Uterus (tissue), 4 donors: ENCODE data around the gene STRADA. TPM values are rescaled to one million over a fixed set of nuclear protein-coding genes. Genes with fewer than 3 reads are reported as not detected.
A peak's percentile ranks its signal among the peaks of the same experiment; 100 is the strongest.

ENCODE experiments used
- DNase-seq, 2 donors: peaks; one replicate each; pipeline ENCODE4 v3.0.0-alpha.2; 2019 to 2020
- H3K27ac ChIP-seq, 2 donors: fragments of 200-600 bp; sonication (generic); 1 replicate in 1 of 2; 2 replicates in 1 of 2; pipeline ENCODE4 v1.5.1; 2016 to 2018
- H3K27me3 ChIP-seq, 2 donors: fragments of 200-600 bp; sonication (generic); one replicate each; pipeline ENCODE4 v1.5.1; 2018 to 2019; ENCODE audit warnings: control low read depth in 1 of 2
- H3K36me3 ChIP-seq, 2 donors: fragments of 200-600 bp; sonication (generic); one replicate each; pipeline ENCODE4 v1.5.1; 2019; ENCODE audit warnings: control low read depth in 1 of 2
- H3K4me1 ChIP-seq, 2 donors: fragments of 200-600 bp; sonication (generic); one replicate each; pipeline ENCODE4 v1.5.1; 2018 to 2019; ENCODE audit warnings: control low read depth in 1 of 2
- H3K4me3 ChIP-seq, 2 donors: fragments of 200-600 bp; sonication (generic); 1 replicate in 1 of 2; 2 replicates in 1 of 2; pipeline ENCODE4 v1.5.1; 2018 to 2019; ENCODE audit warnings: mild to moderate bottlenecking in 1 of 2
- H3K9me3 ChIP-seq, 2 donors: fragments of 200-600 bp; sonication (generic); one replicate each; pipeline ENCODE4 v1.5.1; 2019; ENCODE audit warnings: control low read depth in 1 of 2
- CTCF ChIP-seq, 4 experiments: fragments of 200-600 bp in 2 of 4; fragments of 450-650 bp in 2 of 4; sonication (generic) in 2 of 4; IDR thresholded peaks; one replicate each; pipeline ENCODE4 v1.5.1; 2016 to 2019; ENCODE audit warnings: antibody characterized with exemption in 4 of 4, mild to moderate bottlenecking in 2 of 4, moderate library complexity in 1 of 4
- POLR2A ChIP-seq, 2 donors: fragments of 450-650 bp; IDR thresholded peaks; one replicate each; pipeline ENCODE4 v1.6.1; 2016; ENCODE audit warnings: antibody characterized with exemption in 2 of 2, mild to moderate bottlenecking in 1 of 2, moderate library complexity in 1 of 2
- intact Hi-C: fragments of 100-400 bp; cut with DNase I; formaldehyde crosslinking; loops from one replicate; pipeline ENCODE4 v1.15.1; 2023; ENCODE audit warnings: low total_unique reads
- total RNA-seq, 4 donors: library from RNA; depleted of rRNA in 3 of 4; stranded (reverse); fragments of >200 nt in 3 of 4; gene quantifications; one replicate each; pipeline versions ENCODE4 v1.1.0 to v1.2.4, GENCODE V29; 2014 to 2023
- donor health status: DM: yes; HTN: yes; CAD: no.

STRADA gene
- total RNA-seq: 10 to 100 TPM; 14.1 to 60.9 (median 27.9) TPM

- Histone ChIP-seq H3K27ac (peak within 1 kb of the TSS; percentile 86 to 94), H3K9me3 (no peaks in the 10 kb centered on the region), H3K4me1 (peaks cover 0 to 7% of the 10 kb centered on the region in 2 donors), H3K4me3 (peak within 1 kb of the TSS; percentile 83 to 90), H3K36me3 (no peaks in the 10 kb centered on the region), H3K27me3 (no peaks in the 10 kb centered on the region)
- peak; percentile 98 for DNase-seq
- intact Hi-C loops: no loop called here
- TF ChIP-seq POLR2A (IDR thresholded peaks at IDR 0.05): peak; percentile 80 to 83
- TF ChIP-seq CTCF (IDR thresholded peaks at IDR 0.05): peak in 1 of 4 experiments; percentile 6
Measured at GRCh38 chr17:63741408-63742173, at the start of gene STRADA. TSS of gene STRADA (minus strand) at chr17:63741799. CDS start at chr17:63728369, 13,430 bp downstream.

- Histone ChIP-seq H3K9me3 (no peaks in the 10 kb centered on the region), H3K36me3 (no peaks in the 10 kb centered on the region), H3K27me3 (no peaks in the 10 kb centered on the region), H3K4me1 (no peaks in the 10 kb centered on the region), H3K4me3 (no peak overlapping the region), H3K27ac (no peak overlapping the region)
- DNase-seq: no peak
- intact Hi-C loops: no loop called here
- TF ChIP-seq POLR2A (IDR thresholded peaks at IDR 0.05): no peak
- no peak for TF ChIP-seq CTCF (IDR thresholded peaks at IDR 0.05)
Measured at GRCh38 chr17:63790057-63790456, 48.5 kb upstream of the STRADA start.

GRCh38 chr17:63786971-63787711, 45.5 kb upstream of the STRADA start:
- intact Hi-C loops: no loop called here
- Histone ChIP-seq H3K27ac (no peak overlapping the region), H3K27me3 (no peaks in the 10 kb centered on the region), H3K9me3 (no peaks in the 10 kb centered on the region), H3K4me3 (no peak overlapping the region), H3K36me3 (no peaks in the 10 kb centered on the region), H3K4me1 (no peaks in the 10 kb centered on the region)
- no peak for TF ChIP-seq POLR2A (IDR thresholded peaks at IDR 0.05)
- TF ChIP-seq CTCF (IDR thresholded peaks at IDR 0.05): no peak
- no peak for DNase-seq

- Histone ChIP-seq H3K36me3 (no peaks in the 10 kb centered on the region), H3K27ac (no peak overlapping the region), H3K4me1 (no peaks in the 10 kb centered on the region), H3K4me3 (no peak overlapping the region), H3K9me3 (no peaks in the 10 kb centered on the region), H3K27me3 (no peaks in the 10 kb centered on the region)
- TF ChIP-seq CTCF (IDR thresholded peaks at IDR 0.05) (no peak), POLR2A (IDR thresholded peaks at IDR 0.05) (no peak)
- intact Hi-C loops: no loop called here
- no peak for DNase-seq
Measured at GRCh38 chr17:63786117-63786516, 44.5 kb upstream of the STRADA start.

GRCh38 chr17:63785556-63785955, 44.0 kb upstream of the STRADA start:
- DNase-seq: no peak
- no peak overlapping the region for H3K27ac ChIP-seq
- intact Hi-C loops: no loop called here
- no peaks in the 10 kb centered on the region for H3K4me1 ChIP-seq
- H3K36me3 ChIP-seq: no peaks in the 10 kb centered on the region
- no peak for TF ChIP-seq CTCF (IDR thresholded peaks at IDR 0.05)
- no peak for TF ChIP-seq POLR2A (IDR thresholded peaks at IDR 0.05)
- no peaks in the 10 kb centered on the region for H3K27me3 ChIP-seq
- H3K9me3 ChIP-seq: no peaks in the 10 kb centered on the region
- H3K4me3 ChIP-seq: no peak overlapping the region
